Endodermal cell (in vitro differentiated cells): ENCODE measurements around the gene SCGB1C2. TPM values are rescaled to one million over a fixed set of nuclear protein-coding genes. Genes with fewer than 3 reads are reported as not detected.

Source experiments
- DNase-seq: peaks from one replicate; pipeline ENCODE4 v3.0.0-alpha.2; 2017
- H3K27ac ChIP-seq: 2 replicates; pipeline ENCODE4 v1.5.1; 2013; ENCODE audit warnings: mild to moderate bottlenecking, low read depth, low read length, moderate library complexity
- H3K27me3 ChIP-seq: 2 replicates; pipeline ENCODE4 v1.6.1; 2013; ENCODE audit warnings: mild to moderate bottlenecking, low read length, moderate library complexity; ENCODE audit not compliant: insufficient read depth, control insufficient read depth, poor library complexity, severe bottlenecking
- H3K36me3 ChIP-seq: 2 replicates; pipeline ENCODE4 v1.7.0; 2013; ENCODE audit warnings: mild to moderate bottlenecking, low read length, moderate library complexity; ENCODE audit not compliant: control insufficient read depth, insufficient read depth
- H3K4me1 ChIP-seq: one replicate; pipeline ENCODE4 v1.7.0; 2013; ENCODE audit warnings: low read length; ENCODE audit not compliant: control insufficient read depth, insufficient read depth
- H3K4me3 ChIP-seq: 2 replicates; pipeline ENCODE4 v1.5.1; 2013; ENCODE audit warnings: mild to moderate bottlenecking, low read length, moderate library complexity
- H3K9ac ChIP-seq: 2 replicates; pipeline ENCODE4 v1.6.1; 2013; ENCODE audit warnings: mild to moderate bottlenecking, low read length, moderate library complexity; ENCODE audit not compliant: poor library complexity, severe bottlenecking; ENCODE audit errors: extremely low read depth
- H3K9me3 ChIP-seq: 2 replicates; pipeline ENCODE4 v1.6.1; 2013; ENCODE audit warnings: mild to moderate bottlenecking, low read length, moderate library complexity; ENCODE audit not compliant: control insufficient read depth
- H3K27ac Mint-ChIP-seq: 2 replicates; pipeline ENCODE4 v1.8.0; 2020; ENCODE audit warnings: mixed read lengths
- H3K27me3 Mint-ChIP-seq: 2 replicates; pipeline ENCODE4 v1.8.0; 2021; ENCODE audit warnings: mild to moderate bottlenecking, mixed read lengths; ENCODE audit not compliant: insufficient read depth
- H3K36me3 Mint-ChIP-seq: 2 replicates; pipeline ENCODE4 v1.8.0; 2020; ENCODE audit warnings: low read depth, mixed read lengths
- H3K4me1 Mint-ChIP-seq: 2 replicates; pipeline ENCODE4 v1.8.0; 2020; ENCODE audit warnings: mixed read lengths
- H3K4me3 Mint-ChIP-seq: 2 replicates; pipeline ENCODE4 v1.8.0; 2020; ENCODE audit warnings: mild to moderate bottlenecking, moderate library complexity, mixed read lengths
- H3K9me3 Mint-ChIP-seq: 2 replicates; pipeline ENCODE4 v1.8.0; 2020; ENCODE audit warnings: mild to moderate bottlenecking, mixed read lengths
- CTCF ChIP-seq: fragments of 200-600 bp; sonication (generic); conservative IDR thresholded peaks from 2 replicates; pipeline ENCODE4 v1.5.0; 2021; ENCODE audit warnings: antibody characterized with exemption, mild to moderate bottlenecking
- WGBS, 2 experiments: methylation state at CpG; one replicate each; pipeline versions ENCODE4 v1.1.5 to v1.1.7; 2013; ENCODE audit warnings: missing lambda C conversion rate in 2 of 2, mixed read lengths in 1 of 2; ENCODE audit not compliant: insufficient coverage in 1 of 2, insufficient read length in 1 of 2; 5-methylcytosine and 5-hydroxymethylcytosine counted together
- total RNA-seq, 2 donors: library from RNA; stranded (reverse); fragmentation: NEBNext Ultra II Directional in 1 of 2; extraction: Animal tissue kit (Norgen Biotek cat#: 25700) in 1 of 2; gene quantifications; 2 replicates in 1 of 2; 3 replicates in 1 of 2; pipeline ENCODE4 v1.2.1, GENCODE V29; 2021

The SCGB1C2 gene
- total RNA-seq, 2 donors from 2014 or later: not detected

DNA sequence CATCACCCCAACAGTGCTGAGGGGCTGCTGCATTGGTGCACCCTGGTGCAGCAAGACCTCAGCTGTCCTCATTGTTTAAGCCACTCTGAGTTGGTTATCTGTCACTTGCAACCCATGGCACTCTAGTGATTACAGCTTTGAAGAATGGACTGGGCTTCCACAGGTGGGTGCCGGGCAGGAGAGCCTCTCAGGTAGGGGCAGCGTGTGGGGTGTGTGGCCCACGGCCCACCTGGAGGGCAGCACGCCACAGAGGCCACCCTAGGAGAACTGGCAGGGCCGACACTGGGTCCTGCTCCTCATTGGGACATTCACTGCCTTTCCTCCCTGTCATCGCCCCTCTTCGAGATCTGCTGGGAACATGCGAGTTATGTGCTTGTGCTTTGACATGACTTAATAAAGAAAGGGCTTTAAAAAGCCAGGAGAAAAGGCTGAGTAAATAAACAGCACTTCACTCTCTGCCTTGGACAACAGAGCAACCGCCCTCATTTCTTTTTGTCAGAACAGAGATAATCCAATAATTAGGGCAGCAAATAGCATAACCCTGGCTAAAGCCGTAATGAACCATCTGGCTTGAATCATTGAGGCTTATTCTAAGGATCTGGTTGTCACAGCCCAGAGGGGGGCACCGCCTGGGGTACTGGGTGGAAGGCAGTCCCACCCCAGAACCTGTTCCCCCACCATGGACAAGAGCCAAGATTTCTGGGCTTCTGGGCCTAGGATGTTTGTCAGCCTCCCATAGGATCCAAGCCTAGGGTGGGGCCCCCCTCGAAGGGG lies 41.1 kb downstream of the SCGB1C2 start:
- no peak overlapping the region for H3K4me3 Mint-ChIP-seq
- H3K27ac Mint-ChIP-seq: no peak overlapping the region
- Histone ChIP-seq H3K4me1 (no peaks in the 10 kb centered on the region), H3K36me3 (no peaks in the 10 kb centered on the region), H3K9ac (no peak overlapping the region), H3K27ac (no peak overlapping the region), H3K27me3 (peaks cover 59% of the 10 kb centered on the region), H3K4me3 (no peak overlapping the region), H3K9me3 (no peaks in the 10 kb centered on the region)
- 88 to 97% methylated on average over 9 to 12 of the region's 12 CpGs for WGBS, 2 experiments
- H3K27me3 Mint-ChIP-seq: peaks cover 50% of the 10 kb centered on the region
- no peaks in the 10 kb centered on the region for H3K9me3 Mint-ChIP-seq
- no peak for TF ChIP-seq CTCF
- no peaks in the 10 kb centered on the region for H3K36me3 Mint-ChIP-seq
- H3K4me1 Mint-ChIP-seq: no peaks in the 10 kb centered on the region
- DNase-seq: no peak

DNA sequence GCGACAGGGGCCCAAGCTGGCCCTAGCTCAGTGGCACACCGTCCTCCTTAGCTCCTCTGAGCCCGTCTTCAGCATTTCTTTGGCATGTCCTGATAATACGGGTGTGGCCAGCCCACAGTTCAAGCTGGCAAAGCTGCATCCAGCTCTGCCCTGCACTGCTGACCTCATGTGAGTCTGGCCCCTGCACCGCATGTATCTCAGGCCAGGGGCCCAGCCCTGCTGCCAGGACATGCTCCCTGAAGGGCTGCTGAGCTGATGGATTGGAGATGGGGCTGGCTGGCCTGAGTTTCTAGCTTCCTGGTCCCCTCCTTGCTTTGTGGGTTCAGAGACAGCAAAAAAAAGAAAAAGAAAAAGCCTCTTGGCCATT lies 41.7 kb downstream of the SCGB1C2 start:
- no peaks in the 10 kb centered on the region for H3K9me3 Mint-ChIP-seq
- Histone ChIP-seq H3K9ac (no peak overlapping the region), H3K4me1 (no peaks in the 10 kb centered on the region), H3K36me3 (no peaks in the 10 kb centered on the region), H3K9me3 (no peaks in the 10 kb centered on the region), H3K27me3 (peaks cover 65% of the 10 kb centered on the region), H3K27ac (no peak overlapping the region), H3K4me3 (no peak overlapping the region)
- no peaks in the 10 kb centered on the region for H3K4me1 Mint-ChIP-seq
- DNase-seq: no peak
- H3K36me3 Mint-ChIP-seq: no peaks in the 10 kb centered on the region
- H3K27me3 Mint-ChIP-seq: peaks cover 56% of the 10 kb centered on the region
- H3K27ac Mint-ChIP-seq: no peak overlapping the region
- no peak for TF ChIP-seq CTCF
- H3K4me3 Mint-ChIP-seq: no peak overlapping the region
- WGBS, 2 experiments: 89 to 93% methylated on average over 4 to 5 of the region's 5 CpGs

GRCh38 chr17:179781-180380 lies 42.5 kb downstream of the SCGB1C2 start:
- no peak overlapping the region for H3K27ac Mint-ChIP-seq
- DNase-seq: peak; percentile 78
- H3K4me3 Mint-ChIP-seq: peak overlapping the region; percentile 45
- Histone ChIP-seq H3K27me3 (peaks cover 73% of the 10 kb centered on the region), H3K4me1 (no peaks in the 10 kb centered on the region), H3K4me3 (peak overlapping the region; percentile 23), H3K36me3 (no peaks in the 10 kb centered on the region), H3K27ac (no peak overlapping the region), H3K9ac (no peak overlapping the region), H3K9me3 (no peaks in the 10 kb centered on the region)
- no peaks in the 10 kb centered on the region for H3K9me3 Mint-ChIP-seq
- no peaks in the 10 kb centered on the region for H3K4me1 Mint-ChIP-seq
- no peaks in the 10 kb centered on the region for H3K36me3 Mint-ChIP-seq
- 27% methylated on average over 15 to 32 of the region's 32 CpGs for WGBS, 2 experiments
- TF ChIP-seq CTCF: no peak
- H3K27me3 Mint-ChIP-seq: peaks cover 64% of the 10 kb centered on the region
